ENCODE data around the gene VPS36.
A peak's percentile ranks its signal among the peaks of the same experiment; 100 is the strongest.

DNA sequence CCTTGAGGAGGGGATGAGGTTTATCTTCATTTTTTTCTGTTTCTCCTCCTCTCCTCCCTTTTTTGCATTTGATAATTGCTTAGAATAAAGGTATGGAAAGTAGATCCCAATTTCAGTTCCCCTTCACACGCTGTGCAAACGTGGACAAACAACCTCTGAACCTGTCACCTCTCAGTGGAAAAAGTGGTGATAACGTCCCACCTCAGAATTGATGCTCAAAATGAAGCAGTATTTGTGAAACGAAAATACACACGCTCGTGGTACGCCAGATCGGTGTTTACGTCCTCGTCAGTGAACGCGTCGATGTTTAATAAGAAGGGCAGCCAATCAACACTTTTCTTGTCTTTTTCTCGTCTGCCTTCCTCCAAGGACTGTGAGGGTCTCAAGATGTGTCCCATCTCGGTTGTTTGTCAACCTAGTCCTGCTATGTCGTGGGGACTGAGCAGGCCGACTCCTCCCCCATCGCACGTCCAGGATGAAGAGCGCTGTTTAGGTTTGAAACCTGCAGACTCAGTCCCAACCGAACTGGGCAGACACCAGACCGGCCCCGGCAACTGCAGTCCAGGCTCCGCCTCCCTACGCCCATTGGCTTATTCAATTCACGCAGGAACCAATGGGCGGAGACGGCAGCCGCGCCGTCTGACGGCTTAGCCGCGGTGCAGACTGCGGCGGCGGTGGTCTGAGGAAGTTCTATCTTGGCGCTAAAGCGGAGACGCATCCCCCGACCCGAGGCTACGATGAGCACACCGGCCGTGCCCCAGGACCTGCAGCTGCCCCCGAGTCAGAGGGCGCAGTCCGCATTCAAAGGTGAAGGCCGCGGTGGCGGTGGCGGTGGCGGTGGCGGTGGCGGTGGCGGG, 4.6 kb upstream of the VPS36 start, which contains the start of gene CKAP2:
- peak; percentile 75; the same call in 1 of the 2 replicates for TF ChIP-seq POLR2A (IDR thresholded peaks at IDR 0.05; ENCODE audit: low read depth, low read length)
- TF ChIP-seq TAF1 (IDR thresholded peaks at IDR 0.05; ENCODE audit: borderline replicate concordance, low read depth, low read length): peak; percentile 76
